Muscle layer of duodenum (tissue), 2 donors: ENCODE data around the gene FRRS1.

ENCODE experiments used
- H3K27ac ChIP-seq: one replicate; pipeline ENCODE4 v1.7.0; 2013; ENCODE audit warnings: mild to moderate bottlenecking, low read length
- H3K27me3 ChIP-seq: one replicate; pipeline ENCODE4 v1.7.0; 2013; ENCODE audit warnings: low read depth, mild to moderate bottlenecking, control low read depth, low read length
- H3K36me3 ChIP-seq, 2 donors: one replicate each; pipeline ENCODE4 v1.7.0; 2013; ENCODE audit warnings: low read length in 2 of 2, control low read depth in 1 of 2, mild to moderate bottlenecking in 1 of 2; ENCODE audit not compliant: insufficient read depth in 2 of 2, control insufficient read depth in 1 of 2
- H3K4me1 ChIP-seq, 2 donors: one replicate each; pipeline ENCODE4 v1.7.0; 2013; ENCODE audit warnings: low read length in 2 of 2, mild to moderate bottlenecking in 2 of 2, control low read depth in 1 of 2, moderate library complexity in 1 of 2; ENCODE audit not compliant: insufficient read depth in 2 of 2, control insufficient read depth in 1 of 2
- H3K4me3 ChIP-seq, 2 donors: one replicate each; pipeline ENCODE4 v1.7.0; 2013; ENCODE audit warnings: low read length in 2 of 2, low read depth in 1 of 2, mild to moderate bottlenecking in 1 of 2
- H3K9me3 ChIP-seq, 2 donors: one replicate each; pipeline ENCODE4 v1.7.0; 2013; ENCODE audit warnings: low read length in 2 of 2, control low read depth in 1 of 2, mild to moderate bottlenecking in 1 of 2; ENCODE audit not compliant: control insufficient read depth in 1 of 2
- donor health status: healthy.

The FRRS1 gene

DNA sequence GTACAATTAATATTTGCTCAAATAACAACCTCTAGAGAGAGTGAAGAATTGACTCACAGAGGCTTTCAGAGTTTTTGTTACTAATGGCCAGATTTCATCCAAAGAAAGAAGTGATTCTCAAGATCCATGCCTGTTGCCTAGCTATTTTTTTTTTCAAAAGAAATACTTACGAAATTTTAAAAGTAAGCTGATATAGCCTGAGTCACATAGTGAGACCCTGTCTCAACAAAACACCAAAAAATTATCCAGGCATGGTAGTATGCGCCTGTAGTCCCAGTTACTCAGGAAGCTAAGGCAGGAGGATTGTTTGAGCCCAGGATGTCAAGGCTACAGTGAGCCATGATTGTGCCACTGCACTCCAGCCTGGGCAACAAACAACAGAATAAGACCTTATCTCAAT lies 105.9 kb downstream of the FRRS1 start:
- peaks cover 0 to 10% of the 10 kb centered on the region in 2 donors for H3K4me1 ChIP-seq
- H3K36me3 ChIP-seq, result no peaks in the 10 kb centered on the region
- no peaks in the 10 kb centered on the region for H3K9me3 ChIP-seq
- H3K4me3 ChIP-seq, result no peak overlapping the region
- H3K27me3 ChIP-seq, result no peaks in the 10 kb centered on the region
- peak overlapping the region; percentile 26 for H3K27ac ChIP-seq

DNA sequence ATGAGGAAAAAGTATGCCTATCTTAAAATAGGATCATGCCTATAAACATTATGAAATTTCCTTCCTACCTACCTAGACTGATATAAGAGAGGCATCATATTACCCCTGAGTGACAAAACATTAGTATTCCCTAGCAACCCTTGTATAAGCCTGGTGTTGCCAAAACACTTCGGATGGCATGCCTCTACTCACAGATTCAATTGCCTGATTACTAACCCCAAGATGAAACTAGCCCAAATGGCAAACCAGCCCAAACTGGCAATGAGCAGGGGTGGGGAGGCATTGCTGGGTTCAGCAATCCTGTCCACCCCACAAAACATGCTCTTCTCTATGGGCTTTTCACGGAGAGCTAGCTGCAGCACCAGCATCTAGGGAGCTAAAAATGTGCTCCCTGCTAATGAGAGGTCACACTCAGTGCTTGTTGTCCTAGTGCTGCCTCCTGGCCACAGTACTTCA lies 106.7 kb downstream of the FRRS1 start:
- Histone ChIP-seq H3K27me3 (no peaks in the 10 kb centered on the region), H3K4me3 (no peak overlapping the region), H3K4me1 (peaks cover 0 to 10% of the 10 kb centered on the region in 2 donors), H3K36me3 (no peaks in the 10 kb centered on the region), H3K27ac (peak overlapping the region; percentile 26), H3K9me3 (no peaks in the 10 kb centered on the region)
